ENCODE measurements around the gene GNG12.
"Not testable (repeated sequence)": the region's sequence is repeated elsewhere in the genome, so short reads cannot be mapped to it uniquely, and the experiment has no call there.

Gene GNG12

GRCh38 chr1:67675800-67676199, 157.5 kb downstream of the GNG12 start:
- DNase-seq, result no peak

- no peak for DNase-seq
Measured at GRCh38 chr1:67674260-67675011, 158.8 kb downstream of the GNG12 start.

GRCh38 chr1:67673468-67674201, 159.6 kb downstream of the GNG12 start:
- no peak for DNase-seq

GRCh38 chr1:67672260-67672803, 160.9 kb downstream of the GNG12 start:
- DNase-seq, result no peak

GRCh38 chr1:67668660-67669059, 164.6 kb downstream of the GNG12 start:
- DNase-seq, result no peak

GRCh38 chr1:67666636-67667035, 166.6 kb downstream of the GNG12 start:
- no peak for DNase-seq

- DNase-seq, result not testable (repeated sequence)
Measured at GRCh38 chr1:67665307-67665706, 168.0 kb downstream of the GNG12 start.

- no peak for DNase-seq
Measured at GRCh38 chr1:67664048-67664447, 169.2 kb downstream of the GNG12 start.

GRCh38 chr1:67662884-67663283, 170.4 kb downstream of the GNG12 start:
- DNase-seq, result no peak

GRCh38 chr1:67659229-67659628, 174.0 kb downstream of the GNG12 start:
- DNase-seq, result no peak

GRCh38 chr1:67657152-67657551, 176.1 kb downstream of the GNG12 start:
- DNase-seq, result not testable (repeated sequence)

GRCh38 chr1:67655581-67655980, 177.7 kb downstream of the GNG12 start:
- DNase-seq, result no peak

GRCh38 chr1:67653304-67653703, 180.0 kb downstream of the GNG12 start:
- no peak for DNase-seq

GRCh38 chr1:67652800-67653199, 180.5 kb downstream of the GNG12 start:
- no peak for DNase-seq

Data from NCI-H1048 (cell line).